Tibial artery (tissue), 4 donors: ENCODE measurements around the gene GALNT10.

ENCODE experiments used
- DNase-seq, 2 donors: peaks; one replicate each; pipeline ENCODE4 v3.0.0-alpha.2; 2019
- H3K27ac ChIP-seq, 2 donors: fragments of 200-600 bp; sonication (generic) in 1 of 2; 1 replicate in 1 of 2; 2 replicates in 1 of 2; pipeline ENCODE4 v1.5.1; 2018 to 2019; ENCODE audit warnings: mild to moderate bottlenecking in 1 of 2
- H3K27me3 ChIP-seq, 2 donors: fragments of 200-600 bp; sonication (generic) in 1 of 2; one replicate each; pipeline versions ENCODE4 v1.5.1 to v1.6.0; 2016 to 2019
- H3K36me3 ChIP-seq, 3 donors: fragments of 200-600 bp; sonication (generic) in 2 of 3; one replicate each; pipeline ENCODE4 v1.5.1; 2016 to 2019; ENCODE audit warnings: mild to moderate bottlenecking in 2 of 3
- H3K4me1 ChIP-seq, 4 donors: fragments of 200-600 bp; sonication (generic) in 2 of 4; 1 replicate in 3 of 4; 2 replicates in 1 of 4; pipeline ENCODE4 v1.5.1; 2016 to 2019
- H3K4me3 ChIP-seq, 2 donors: fragments of 200-600 bp; sonication (generic) in 1 of 2; 1 replicate in 1 of 2; 2 replicates in 1 of 2; pipeline ENCODE4 v1.5.1; 2018 to 2019; ENCODE audit warnings: mild to moderate bottlenecking in 2 of 2
- H3K9me3 ChIP-seq, 3 donors: fragments of 200-600 bp; sonication (generic) in 1 of 3; one replicate each; pipeline ENCODE4 v1.5.1; 2016 to 2019
- CTCF ChIP-seq, 2 experiments: fragments of 200-600 bp in 1 of 2; fragments of 450-650 bp in 1 of 2; IDR thresholded peaks; one replicate each; pipeline ENCODE4 v1.5.1; 2017 to 2019; ENCODE audit warnings: antibody characterized with exemption in 2 of 2, mild to moderate bottlenecking in 1 of 2, moderate library complexity in 1 of 2
- intact Hi-C: fragments of 100-400 bp; cut with DNase I; formaldehyde crosslinking; loops from one replicate; pipeline ENCODE4 v1.15.0; 2023; ENCODE audit warnings: low total_unique reads

Gene GALNT10

DNA sequence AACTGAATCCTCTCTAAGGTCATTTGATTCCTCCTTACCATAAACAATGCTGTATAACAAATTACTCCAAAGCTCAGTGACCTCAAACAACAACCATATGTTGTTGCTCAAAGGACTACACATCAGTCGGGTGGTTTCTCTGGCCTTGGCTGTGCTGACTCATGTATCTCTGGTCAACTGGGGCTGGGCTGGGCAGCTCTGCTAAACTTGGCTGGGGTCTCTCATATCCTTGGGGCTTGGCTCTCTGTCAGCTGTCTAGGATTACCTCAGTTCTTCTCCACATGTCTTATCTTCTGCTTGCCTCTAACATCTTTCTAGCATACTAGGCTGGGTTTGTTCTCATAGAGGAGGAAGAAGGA, 86.4 kb downstream of the GALNT10 start:
- Histone ChIP-seq H3K4me3 (no peak overlapping the region), H3K36me3 (no peaks in the 10 kb centered on the region), H3K9me3 (no peaks in the 10 kb centered on the region), H3K27ac (no peak overlapping the region), H3K4me1 (peaks cover 0 to 20% (median 13%) of the 10 kb centered on the region in 4 donors), H3K27me3 (no peaks in the 10 kb centered on the region)
- peak in 1 of 2 donors; percentile 82 for DNase-seq
- no peak for TF ChIP-seq CTCF (IDR thresholded peaks at IDR 0.05)
- intact Hi-C loops, result no loop called here

GRCh38 chr5:154277499-154277898, 87.0 kb downstream of the GALNT10 start:
- intact Hi-C loops, result no loop called here
- Histone ChIP-seq H3K4me3 (no peak overlapping the region), H3K27ac (no peak overlapping the region), H3K9me3 (no peaks in the 10 kb centered on the region), H3K27me3 (no peaks in the 10 kb centered on the region), H3K36me3 (no peaks in the 10 kb centered on the region), H3K4me1 (peaks cover 0 to 17% (median 12%) of the 10 kb centered on the region in 4 donors)
- DNase-seq, result no peak
- TF ChIP-seq CTCF (IDR thresholded peaks at IDR 0.05), result no peak

DNA sequence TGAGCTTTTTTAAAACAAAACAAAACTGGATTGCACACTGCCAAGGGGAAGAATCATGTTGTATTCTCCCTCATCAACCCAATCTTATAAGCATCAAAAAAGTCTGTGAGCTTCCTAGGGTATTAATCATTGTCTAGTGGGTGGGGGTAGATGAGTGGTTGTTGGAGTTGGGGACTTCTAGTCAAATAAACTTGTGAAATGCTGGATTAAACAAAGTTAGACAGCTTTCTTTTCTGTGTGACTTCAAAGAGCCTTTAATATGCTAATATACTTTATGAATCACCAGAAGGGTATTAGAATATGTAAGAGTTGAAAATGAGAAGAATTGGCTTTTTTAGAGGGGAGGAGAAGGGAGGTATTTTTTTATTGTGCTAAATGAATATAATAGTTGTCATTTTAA, 87.7 kb downstream of the GALNT10 start:
- Histone ChIP-seq H3K27ac (no peak overlapping the region), H3K36me3 (no peaks in the 10 kb centered on the region), H3K4me3 (no peak overlapping the region), H3K27me3 (no peaks in the 10 kb centered on the region), H3K9me3 (no peaks in the 10 kb centered on the region), H3K4me1 (peaks cover 0 to 14% (median 8%) of the 10 kb centered on the region in 4 donors)
- intact Hi-C loops, result no loop called here
- DNase-seq, result no peak
- no peak for TF ChIP-seq CTCF (IDR thresholded peaks at IDR 0.05)

- no peaks in the 10 kb centered on the region for H3K36me3 ChIP-seq
- no peak for TF ChIP-seq CTCF (IDR thresholded peaks at IDR 0.05)
- H3K27me3 ChIP-seq, result no peaks in the 10 kb centered on the region
- DNase-seq, result no peak
- H3K4me3 ChIP-seq, result no peak overlapping the region
- H3K27ac ChIP-seq, result no peak overlapping the region
- intact Hi-C loops, result no loop called here
- no peaks in the 10 kb centered on the region for H3K9me3 ChIP-seq
- peaks cover 0 to 13% (median 1%) of the 10 kb centered on the region in 4 donors for H3K4me1 ChIP-seq
Measured at GRCh38 chr5:154278908-154279307, 88.4 kb downstream of the GALNT10 start.

GRCh38 chr5:154284433-154284832, 93.9 kb downstream of the GALNT10 start:
- DNase-seq, result no peak
- H3K27ac ChIP-seq, result no peak overlapping the region
- TF ChIP-seq CTCF (IDR thresholded peaks at IDR 0.05), result no peak
- no peaks in the 10 kb centered on the region for H3K36me3 ChIP-seq
- H3K9me3 ChIP-seq, result no peaks in the 10 kb centered on the region
- H3K4me3 ChIP-seq, result no peak overlapping the region
- intact Hi-C loops, result no loop called here
- no peaks in the 10 kb centered on the region for H3K27me3 ChIP-seq
- H3K4me1 ChIP-seq, result peaks cover 7 to 42% (median 26%) of the 10 kb centered on the region in 4 donors
